ENCODE data around the gene EMC10. TPM values are rescaled to one million over a fixed set of nuclear protein-coding genes. Genes with fewer than 3 reads are reported as not detected.
A peak's percentile ranks its signal among the peaks of the same experiment; 100 is the strongest.
"Not testable (repeated sequence)": the region's sequence is repeated elsewhere in the genome, so short reads cannot be mapped to it uniquely, and the experiment has no call there.

Gene EMC10
- total RNA-seq, 1 experiment from 2014 or later = 116 TPM

- no peak for DNase-seq (ENCODE audit: low read depth)
Observed at GRCh38 chr19:50450369-50451222, 25.7 kb upstream of the EMC10 start.

DNA sequence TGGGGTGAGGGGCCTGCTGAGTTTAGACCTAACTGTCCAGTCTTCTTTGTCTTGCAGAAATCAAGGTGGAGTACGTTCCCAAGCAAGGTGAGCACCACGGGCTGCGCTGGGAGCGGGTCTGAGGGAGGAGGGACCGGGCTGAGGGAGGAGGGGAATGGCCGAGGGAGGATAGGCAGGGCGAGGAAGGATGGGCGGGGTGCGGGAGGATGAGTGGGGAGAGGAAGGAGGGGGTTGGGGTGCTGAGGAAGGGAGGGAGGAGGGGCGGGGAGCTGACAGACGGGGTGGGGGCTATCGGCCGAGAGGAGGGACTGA lies 25.1 kb upstream of the EMC10 start:
- DNase-seq (ENCODE audit: low read depth) = no peak

GRCh38 chr19:50453243-50453642 lies 23.1 kb upstream of the EMC10 start:
- DNase-seq (ENCODE audit: low read depth) = no peak

DNA sequence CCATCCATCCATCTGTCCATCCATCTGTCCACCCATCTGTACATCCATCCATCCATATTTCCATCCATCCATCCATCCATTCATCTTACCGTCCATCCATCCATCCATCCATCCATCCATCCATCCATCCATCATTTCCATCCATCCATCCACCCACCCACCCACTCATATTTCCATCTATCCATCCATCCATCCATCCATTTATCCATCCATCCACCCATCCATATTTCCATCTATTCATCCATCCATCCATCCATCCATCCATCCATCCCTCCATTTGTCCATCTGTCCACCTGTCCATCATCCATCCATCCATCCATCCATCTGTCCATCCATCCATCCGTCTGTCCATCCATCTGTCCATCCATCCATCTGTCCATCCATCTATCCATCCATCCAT lies 20.3 kb upstream of the EMC10 start:
- DNase-seq (ENCODE audit: low read depth) = no peak

- DNase-seq (ENCODE audit: low read depth) = no peak
Observed at GRCh38 chr19:50457300-50457699, 19.0 kb upstream of the EMC10 start.

- no peak for DNase-seq (ENCODE audit: low read depth)
Observed at GRCh38 chr19:50458396-50459066, 17.8 kb upstream of the EMC10 start.

- DNase-seq (ENCODE audit: low read depth) = no peak
Observed at GRCh38 chr19:50459067-50459456, 17.2 kb upstream of the EMC10 start.

- no peak for DNase-seq (ENCODE audit: low read depth)
Observed at GRCh38 chr19:50459638-50460037, 16.7 kb upstream of the EMC10 start.

GRCh38 chr19:50460161-50460765 lies 16.0 kb upstream of the EMC10 start:
- DNase-seq (ENCODE audit: low read depth) = peak; percentile 38

DNA sequence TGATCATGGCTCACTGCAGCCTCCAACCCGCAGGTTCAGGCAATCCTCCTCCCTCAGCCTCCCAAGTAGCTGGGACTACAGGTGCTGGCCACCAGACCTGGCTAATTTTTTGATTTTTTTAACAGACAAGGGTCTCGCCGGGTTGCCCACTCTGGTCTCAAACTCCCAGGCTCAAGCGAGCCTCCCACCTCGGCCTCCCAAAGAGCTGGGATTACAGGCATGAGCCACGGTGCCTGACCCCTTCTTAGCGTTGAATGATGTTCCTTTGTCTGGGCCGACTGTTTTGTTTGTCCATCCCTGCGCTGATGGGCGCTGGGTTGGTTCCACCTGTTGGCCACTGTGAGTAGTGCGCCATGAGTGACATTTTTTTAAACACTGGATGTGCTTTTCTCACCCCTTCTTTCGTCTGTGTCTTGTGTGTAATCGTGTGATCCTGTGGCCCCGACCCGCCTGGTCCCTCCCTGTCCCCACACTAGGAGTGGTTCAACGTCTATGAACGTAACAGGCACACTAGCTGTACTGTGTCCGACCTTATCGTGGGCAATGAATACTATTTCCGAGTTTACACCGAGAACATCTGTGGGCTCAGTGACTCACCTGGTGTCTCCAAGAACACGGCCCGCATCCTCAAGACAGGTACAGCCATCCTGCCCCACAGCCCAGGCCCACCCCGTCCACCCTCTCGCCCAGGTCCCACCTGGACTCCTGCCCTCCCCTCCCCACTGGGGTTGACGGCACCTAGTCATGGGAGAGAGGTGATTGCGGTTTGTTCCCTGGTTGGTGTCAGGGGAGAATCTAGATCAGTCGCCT lies 15.0 kb upstream of the EMC10 start:
- peak; percentile 58 for DNase-seq (ENCODE audit: low read depth)

GRCh38 chr19:50462970-50463369 lies 13.3 kb upstream of the EMC10 start:
- no peak for DNase-seq (ENCODE audit: low read depth)

DNA sequence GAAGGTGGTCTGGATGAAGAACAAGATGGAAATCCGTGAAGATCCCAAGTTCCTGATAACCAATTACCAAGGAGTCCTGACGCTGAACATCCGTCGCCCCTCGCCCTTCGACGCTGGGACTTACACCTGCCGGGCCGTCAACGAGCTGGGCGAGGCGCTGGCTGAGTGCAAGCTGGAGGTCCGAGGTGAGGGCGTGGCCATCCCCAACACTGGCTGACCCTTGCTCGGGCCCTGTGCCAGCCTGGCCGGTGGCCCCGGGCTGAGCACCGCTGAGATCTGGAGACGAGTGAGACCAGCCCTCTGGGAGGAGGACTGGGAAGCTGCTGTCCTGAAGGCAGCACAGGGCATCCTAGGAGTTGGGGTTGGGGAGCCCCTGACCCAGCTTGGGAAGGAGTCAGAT lies 12.0 kb upstream of the EMC10 start:
- DNase-seq (ENCODE audit: low read depth) = no peak

DNA sequence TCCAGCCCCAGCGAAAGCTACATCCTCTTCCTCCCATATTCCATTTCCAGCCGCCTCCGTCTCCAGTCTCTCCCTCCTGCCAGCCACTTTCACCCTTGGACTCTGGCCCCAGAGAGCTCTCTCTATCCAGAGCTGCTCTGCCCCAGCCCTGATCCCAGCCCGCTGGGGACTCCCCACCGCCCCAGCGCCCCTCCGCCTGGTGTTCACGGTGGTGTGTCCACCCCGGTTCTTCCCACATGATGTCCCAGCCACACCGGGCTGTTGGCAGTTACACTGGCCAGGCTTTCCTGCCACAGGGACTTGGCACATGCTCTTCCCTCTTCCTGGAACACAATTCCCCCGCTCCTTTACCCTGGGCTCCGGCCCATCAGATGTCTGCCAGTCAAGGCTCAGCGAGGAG lies 11.3 kb upstream of the EMC10 start:
- no peak for DNase-seq (ENCODE audit: low read depth)

DNA sequence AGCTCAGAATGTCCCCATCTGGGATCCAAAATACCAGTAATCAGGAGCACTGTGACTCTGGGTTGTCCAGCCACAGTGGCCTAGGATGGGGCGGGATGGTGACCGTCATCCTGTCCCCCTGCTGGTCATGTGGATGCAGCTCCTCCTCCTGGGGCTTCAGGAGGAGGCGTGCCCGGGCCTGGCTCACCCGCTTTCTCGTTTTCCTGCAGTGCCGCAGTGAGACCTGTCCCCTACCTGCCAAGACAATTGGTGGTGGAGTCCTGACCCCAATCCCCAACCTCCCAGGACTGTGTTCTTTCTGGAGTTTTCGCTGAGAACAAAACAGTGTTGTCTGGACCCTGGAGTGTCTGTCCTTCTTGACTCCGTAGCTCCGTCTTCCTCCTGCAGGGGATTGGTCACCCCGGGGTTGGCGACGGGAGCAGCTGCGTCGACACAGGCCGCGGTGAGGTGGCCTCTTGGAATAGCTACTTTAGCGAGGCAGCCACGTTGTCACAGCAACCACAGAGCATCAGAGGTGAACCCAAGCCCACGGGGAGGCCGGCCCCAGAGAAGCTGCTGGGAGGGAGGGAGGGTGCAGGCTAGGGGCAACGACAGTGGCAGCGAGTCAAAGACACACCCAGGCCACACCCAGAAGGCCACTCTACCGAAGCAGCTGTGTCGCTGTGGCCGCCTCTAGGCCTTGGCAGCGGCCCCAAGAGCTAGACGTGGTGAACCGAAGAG lies 10.2 kb upstream of the EMC10 start:
- DNase-seq (ENCODE audit: low read depth) = peak; percentile 7

DNA sequence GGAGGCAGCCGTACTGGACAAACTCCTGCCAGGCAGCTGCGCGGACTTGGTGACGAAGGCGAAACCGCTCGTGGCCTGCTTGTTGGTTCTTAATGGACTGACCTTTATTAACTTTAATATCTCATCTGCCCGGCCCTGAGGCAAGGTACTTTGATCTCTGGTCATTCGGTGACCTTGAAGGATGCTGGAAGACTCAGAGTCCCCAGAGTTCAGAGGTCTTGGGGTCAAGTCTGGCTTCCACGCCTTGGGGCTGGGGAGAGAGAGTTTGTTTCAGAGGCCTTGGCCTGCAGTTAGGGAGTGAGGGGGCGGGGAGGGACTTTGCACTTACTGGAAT lies 9.6 kb upstream of the EMC10 start:
- no peak for DNase-seq (ENCODE audit: low read depth)

GRCh38 chr19:50467566-50467965 lies 8.7 kb upstream of the EMC10 start:
- DNase-seq (ENCODE audit: low read depth) = no peak

DNA sequence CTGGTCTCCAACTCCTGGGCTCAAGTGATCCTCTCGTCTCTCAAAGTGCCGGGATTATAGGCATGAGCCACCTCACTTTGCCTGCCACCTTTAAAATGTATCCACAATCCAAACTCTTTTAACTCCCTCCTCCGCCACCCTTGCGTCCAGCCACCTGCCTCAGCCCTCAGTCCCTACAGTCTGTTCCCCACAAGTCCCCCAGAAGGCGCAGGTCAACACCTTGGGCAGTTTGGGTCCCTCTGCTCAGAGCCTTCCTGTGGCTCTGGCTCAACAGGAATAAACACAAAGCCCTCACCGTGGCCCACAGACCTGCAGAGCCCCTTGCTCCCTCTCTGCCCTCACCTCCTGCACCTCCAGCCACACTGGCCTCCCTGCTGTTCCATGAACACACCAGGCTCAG lies 7.5 kb upstream of the EMC10 start:
- DNase-seq (ENCODE audit: low read depth) = no peak

- not testable (repeated sequence) for DNase-seq (ENCODE audit: low read depth)
Observed at GRCh38 chr19:50473336-50473735, 3.0 kb upstream of the EMC10 start.

DNA sequence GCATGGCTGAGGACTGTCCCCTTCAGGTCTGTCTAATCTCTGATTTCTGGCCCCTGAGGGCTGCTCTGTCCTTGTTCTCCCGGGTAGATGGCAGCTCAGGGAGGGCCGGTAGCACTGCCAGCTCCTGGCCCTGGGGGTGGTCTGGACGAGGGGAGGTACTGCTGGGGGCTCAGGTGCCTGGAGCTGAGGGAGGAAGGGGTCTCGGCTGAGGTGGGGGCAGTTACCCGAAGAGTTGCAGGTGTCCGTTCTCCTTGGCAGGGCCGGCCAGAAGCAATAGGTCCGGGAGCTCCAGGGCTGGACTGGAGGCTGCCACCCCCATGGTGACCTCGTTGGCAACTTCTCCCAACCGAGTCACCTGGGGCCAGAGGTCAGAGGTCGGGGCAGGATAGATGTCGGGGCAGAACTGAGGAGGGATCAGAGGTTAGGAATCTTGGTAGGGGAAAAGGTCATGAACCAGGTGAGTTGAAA lies 1.2 kb upstream of the EMC10 start:
- no peak for DNase-seq (ENCODE audit: low read depth)

- no peak for DNase-seq (ENCODE audit: low read depth)
Observed at GRCh38 chr19:50475736-50476223, 527 bp upstream of the EMC10 start.

DNA sequence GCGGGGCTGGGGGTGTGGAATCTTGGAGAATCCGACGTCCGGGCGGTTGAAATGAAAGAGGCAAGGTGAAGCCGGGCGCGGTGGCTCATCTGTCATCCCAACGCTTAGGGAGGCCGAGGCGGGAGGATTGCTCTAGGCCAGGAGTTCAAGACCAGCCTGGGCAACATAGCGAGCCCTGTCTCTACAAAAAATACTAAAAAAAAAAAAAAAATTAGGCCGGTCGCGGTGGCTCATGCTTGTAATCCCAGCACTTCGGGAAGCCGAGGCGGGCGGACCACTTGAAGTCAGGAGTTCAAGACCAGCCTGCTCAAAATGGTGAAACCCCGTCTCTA lies 566 bp downstream of the EMC10 start:
- no peak for DNase-seq (ENCODE audit: low read depth)
